Stimulated activated CD4-positive, alpha-beta T cell treated with anti-CD3 and anti-CD28 coated beads, Interleukin-2, amount 100 ng/mL, for 4 hours (primary cell): ENCODE data around the gene FAM32A.

Experiments
- DNase-seq: peaks from one replicate; pipeline ENCODE4 v3.0.0-alpha.2; 2020; ENCODE audit warnings: low read depth

The FAM32A gene

GRCh38 chr19:16225279-16226183 is 40.3 kb downstream of the FAM32A start:
- DNase-seq: no peak

- DNase-seq: no peak
Observed at GRCh38 chr19:16226184-16226591, 41.0 kb downstream of the FAM32A start.

DNA sequence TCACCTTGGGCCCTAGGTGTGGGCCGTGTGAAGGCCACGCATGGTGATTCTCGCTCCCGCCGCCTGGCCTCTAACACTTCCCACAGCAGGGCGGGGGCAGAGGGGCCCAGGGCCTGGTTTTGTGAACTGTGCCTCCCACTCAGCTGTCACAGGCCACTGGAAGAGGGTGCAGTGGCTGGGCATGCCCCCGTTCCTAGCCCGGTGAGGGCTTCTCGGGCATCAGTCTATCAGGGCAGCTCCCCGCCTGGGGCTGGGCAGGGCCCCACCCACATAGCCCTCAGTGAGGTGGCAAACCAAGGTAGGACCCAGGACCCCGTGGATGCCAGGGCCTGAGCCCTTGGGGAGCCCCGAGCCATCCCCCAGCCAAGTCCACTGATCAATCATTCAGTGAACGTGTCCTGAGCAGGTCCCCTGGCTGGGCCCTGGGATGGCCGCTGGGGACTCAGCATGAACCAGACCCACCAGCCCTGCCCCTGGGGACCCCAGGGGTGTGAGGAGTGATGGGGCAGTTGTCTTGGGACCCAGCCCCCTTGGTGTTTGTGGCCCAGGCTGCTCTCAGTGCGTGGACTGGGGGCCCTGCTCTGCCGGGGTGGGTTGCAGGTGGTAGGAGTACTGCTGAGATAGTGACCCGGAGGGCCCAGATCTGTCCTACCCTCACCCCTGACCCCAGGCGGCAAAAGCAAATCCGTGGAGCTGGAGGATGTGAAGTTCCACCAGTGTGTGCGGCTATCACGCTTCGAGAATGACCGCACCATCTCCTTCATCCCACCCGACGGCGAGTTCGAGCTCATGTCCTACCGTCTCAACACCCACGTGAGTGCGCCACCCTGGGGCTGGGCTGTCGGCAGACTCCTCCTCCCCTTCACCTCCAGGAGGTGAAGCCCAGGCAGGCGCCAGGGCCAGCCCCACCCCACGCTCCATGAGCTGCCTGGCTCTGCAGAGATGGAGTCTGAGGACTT is 41.9 kb downstream of the FAM32A start:
- no peak for DNase-seq

DNA sequence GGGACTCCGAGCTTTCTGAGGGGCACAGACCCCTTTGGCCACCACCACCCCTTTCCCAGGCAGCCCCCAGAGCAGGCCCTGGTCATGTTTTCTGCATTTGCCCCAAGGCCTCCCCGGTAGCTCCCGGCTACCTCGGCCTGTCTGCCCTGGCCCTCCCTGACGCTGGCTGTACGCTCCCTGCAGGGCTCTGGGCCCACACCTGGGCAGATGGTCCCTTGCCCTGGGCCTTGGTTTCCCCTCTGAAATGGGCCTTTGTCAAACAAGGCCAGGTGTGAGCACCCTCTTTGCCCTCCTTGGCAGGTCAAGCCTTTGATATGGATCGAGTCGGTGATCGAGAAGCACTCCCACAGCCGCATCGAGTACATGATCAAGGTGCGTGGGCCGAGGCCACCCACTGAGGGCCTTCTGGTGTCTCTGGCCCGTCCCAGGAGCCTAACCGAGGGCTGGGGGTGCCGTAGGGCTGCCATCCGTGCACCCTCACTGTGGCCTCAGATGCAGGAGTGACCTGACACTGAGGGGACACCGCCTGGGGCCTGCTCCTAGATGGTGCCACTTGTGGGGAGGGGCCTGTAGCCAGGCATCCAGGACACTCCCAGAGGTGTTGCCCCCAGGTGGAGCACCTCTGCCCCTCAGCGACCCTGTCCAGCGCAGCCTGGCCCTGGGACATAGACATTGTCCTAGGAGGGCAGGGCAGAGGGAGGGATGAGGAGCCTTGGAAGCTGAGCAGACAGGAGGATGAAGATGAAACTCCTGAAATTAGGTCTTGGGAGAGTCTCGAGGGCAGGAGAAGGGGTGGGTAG is 42.8 kb downstream of the FAM32A start:
- no peak for DNase-seq

DNA sequence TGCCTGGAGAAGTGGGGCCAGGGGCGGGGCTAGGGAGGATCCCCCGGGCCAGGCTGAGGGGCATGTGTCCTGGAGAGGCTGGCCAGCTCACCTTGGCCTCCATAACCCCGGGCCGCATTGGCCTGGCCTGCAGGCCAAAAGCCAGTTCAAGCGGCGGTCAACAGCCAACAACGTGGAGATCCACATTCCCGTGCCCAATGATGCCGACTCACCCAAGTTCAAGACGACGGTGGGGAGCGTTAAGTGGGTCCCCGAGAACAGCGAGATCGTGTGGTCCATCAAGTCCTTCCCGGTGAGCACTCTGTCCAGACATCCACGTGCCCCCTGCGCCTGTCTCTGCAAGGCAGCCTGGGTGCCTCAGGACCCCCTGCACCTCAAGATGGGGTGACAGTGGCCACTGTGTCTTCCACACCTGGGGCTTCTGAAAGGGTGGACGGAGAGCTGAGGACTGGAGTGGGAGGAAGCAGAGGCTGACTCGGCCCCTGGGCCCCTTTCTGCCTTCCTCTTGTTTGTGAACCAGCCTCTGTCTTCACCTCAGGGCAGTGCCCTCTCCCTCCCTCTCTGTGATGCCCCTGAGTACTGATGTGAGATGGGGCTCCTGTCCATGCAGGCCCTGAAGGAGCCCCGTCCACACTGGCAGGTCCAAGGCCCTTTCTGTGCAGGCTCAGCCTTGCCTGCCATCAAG is 43.6 kb downstream of the FAM32A start:
- no peak for DNase-seq

GRCh38 chr19:16229322-16229641 is 44.1 kb downstream of the FAM32A start:
- no peak for DNase-seq

GRCh38 chr19:16232127-16232526 is 46.9 kb downstream of the FAM32A start:
- no peak for DNase-seq

DNA sequence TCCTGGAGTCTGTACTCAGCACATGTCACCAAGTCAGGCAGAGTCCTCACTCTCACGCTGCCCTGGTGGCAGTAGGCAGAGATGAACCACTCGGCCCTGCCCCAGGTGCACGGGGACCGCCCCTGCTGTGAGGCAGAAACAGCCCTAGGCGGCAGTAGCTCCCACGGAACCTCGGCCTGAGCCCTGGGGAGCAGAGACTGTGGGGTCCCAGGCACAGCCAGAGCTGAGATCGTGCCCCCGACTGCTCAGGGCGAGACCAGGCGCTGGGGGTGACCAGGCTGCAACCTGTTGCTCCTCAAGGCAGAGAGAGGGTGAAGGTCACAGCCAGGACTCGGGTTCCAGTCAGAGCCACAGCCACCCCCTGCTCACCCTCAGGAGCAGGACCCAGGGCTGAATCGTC is 47.4 kb downstream of the FAM32A start:
- DNase-seq: no peak

DNA sequence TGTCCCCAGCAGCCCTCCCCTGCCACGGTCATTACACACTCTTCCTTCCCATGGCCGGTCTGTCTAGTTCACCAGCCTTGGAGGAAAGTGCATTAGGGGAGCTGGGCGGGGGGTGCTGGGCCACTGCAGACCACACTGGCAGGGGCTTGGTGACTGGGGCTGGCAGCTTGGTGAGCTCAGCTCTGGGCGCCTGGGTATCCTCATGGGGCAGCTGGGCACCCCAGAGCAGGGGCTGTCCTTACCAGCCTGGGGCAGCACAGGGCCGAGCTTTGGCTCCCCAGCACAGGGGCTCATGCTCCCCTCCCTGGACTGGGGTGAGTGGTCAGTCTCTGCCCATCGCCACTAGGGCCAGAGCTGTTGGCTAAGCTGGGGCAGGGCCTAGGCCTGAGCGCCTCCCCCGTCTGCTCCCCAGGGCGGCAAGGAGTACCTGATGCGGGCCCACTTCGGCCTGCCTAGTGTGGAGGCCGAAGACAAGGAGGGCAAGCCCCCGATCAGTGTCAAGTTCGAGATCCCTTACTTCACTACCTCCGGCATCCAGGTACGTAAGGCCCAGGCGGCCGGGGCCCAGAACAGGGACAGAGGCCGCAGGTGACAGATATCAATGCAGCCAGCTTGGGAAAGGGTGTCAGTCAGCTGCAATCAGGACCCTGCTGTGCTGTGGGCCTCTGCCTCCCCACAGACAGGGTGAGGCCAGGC is 48.0 kb downstream of the FAM32A start:
- DNase-seq: no peak

DNA sequence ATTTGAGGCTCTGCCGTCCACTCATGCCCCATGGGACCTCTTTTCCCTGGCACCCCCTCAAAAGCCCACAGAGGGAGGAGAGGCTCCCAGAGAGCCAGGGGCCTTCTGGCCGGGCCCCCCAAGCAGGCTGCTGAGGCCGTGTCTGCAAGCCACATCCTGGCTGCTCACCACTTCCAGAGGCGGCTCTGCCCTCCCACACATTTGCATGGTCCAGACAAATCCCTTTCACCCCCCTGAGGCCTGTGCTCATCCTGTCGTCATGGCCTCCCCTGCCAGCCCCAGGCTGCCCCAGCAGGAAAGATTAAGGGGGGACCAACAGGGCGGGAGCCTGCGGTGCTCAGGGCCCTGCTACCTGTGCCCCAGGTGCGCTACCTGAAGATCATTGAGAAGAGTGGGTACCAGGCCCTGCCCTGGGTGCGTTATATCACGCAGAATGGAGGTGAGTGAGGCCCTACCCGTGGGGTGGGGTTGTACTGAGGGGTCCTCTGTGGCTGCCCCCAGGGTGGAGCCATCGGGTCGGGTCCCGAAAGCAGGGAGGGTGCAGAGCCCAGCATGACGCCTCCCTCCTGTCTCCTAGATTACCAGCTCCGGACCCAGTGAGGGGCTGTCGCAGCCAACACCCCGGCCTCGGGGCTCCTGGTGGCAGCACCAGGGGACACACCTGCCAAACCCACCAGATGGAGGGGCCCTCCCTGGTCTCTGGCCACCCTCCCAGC is 48.8 kb downstream of the FAM32A start:
- DNase-seq: no peak

GRCh38 chr19:16234552-16235445 is 49.6 kb downstream of the FAM32A start:
- DNase-seq: no peak

DNA sequence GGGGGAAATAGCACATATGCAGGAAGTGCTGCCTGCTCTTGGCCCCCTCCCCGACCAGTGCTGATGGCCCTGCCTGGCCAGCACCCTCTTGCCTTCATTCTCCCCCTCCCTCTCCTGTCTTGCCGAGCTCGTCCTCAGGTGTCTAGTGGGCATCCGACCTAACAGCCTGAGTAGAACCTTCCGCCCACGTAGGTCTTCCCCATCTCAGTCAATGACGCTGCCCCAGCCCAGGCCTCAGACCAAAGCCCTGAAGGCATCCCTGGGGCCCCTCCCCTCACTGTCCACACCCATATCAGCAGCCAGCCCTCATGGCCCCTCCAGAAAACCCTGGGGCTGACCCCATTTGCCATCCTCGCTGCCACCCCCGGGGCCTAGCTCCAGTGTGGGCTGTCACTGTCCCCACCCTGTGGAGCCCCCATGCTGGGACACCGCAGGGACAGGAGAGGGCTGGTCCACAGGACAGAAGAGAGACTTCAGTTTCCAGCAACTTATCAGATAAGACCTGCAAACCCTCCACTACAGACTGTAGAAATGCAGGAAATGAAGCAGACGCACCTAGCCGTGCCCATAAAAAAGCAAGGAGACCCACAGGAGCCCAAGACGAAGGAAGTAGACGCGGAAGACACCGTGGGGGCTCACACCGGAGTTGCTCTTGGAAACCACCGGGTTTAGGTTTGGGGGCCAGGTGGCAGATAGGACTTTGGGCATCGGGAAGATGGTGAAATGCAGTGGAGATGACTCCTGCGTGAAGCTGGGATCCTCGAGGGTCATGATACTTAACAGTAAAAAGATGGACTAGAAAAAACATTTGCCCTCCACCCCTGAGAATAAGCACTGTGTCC is 50.8 kb downstream of the FAM32A start:
- DNase-seq: no peak
